Nasal cavity respiratory epithelium epithelial cell of viscerocranial mucosa (primary cell): ENCODE measurements around the gene MOB1B. TPM values are rescaled to one million over a fixed set of nuclear protein-coding genes. Genes with fewer than 3 reads are reported as not detected.

Experiments used
- total RNA-seq: library from RNA; depleted of rRNA; stranded (reverse); fragments of >200 nt; gene quantifications from 2 replicates; pipeline ENCODE4 v1.2.3, GENCODE V29; 2014

MOB1B gene
- 12.6 and 20.4 TPM in 2 replicates for total RNA-seq

GRCh38 chr4:70901984-70902576, at the start of gene MOB1B:
MOB1B (plus strand) TSS chr4:70902369; CDS start chr4:70902537, 168 bp downstream.

GRCh38 chr4:70993181-70994068, 91.3 kb downstream of the MOB1B start, which contains the start of gene DCK:
DCK (plus strand) TSS chr4:70993649; CDS start chr4:70993836, 187 bp downstream.

Other genes with a start within 250 kb of the MOB1B start
- gene JCHAIN, start 235.9 kb upstream of the MOB1B start, total RNA-seq, result 0.34 TPM in 1 of 2 replicates, not detected in the other
- gene UTP3, start 213.8 kb upstream of the MOB1B start, total RNA-seq, result 19.5 and 36.2 TPM in 2 replicates
- 40.0 and 63.1 TPM in 2 replicates for gene RUFY3, start 180.4 kb upstream of the MOB1B start, total RNA-seq
- 55.4 and 102 TPM in 2 replicates for gene GRSF1, start 62.5 kb upstream of the MOB1B start, total RNA-seq
- 15.4 and 19.5 TPM in 2 replicates for gene DCK, start 91.3 kb downstream of the MOB1B start, total RNA-seq